ENCODE results near the gene SLC46A1. TPM values are rescaled to one million over a fixed set of nuclear protein-coding genes. Genes with fewer than 3 reads are reported as not detected.

SLC46A1 gene
- total and polyA plus RNA-seq, 2 of the 8 experiments (the other 6 are each of a cell fraction or from before 2014, with no cell fraction given), result 5.3 to 8.7 TPM

DNA sequence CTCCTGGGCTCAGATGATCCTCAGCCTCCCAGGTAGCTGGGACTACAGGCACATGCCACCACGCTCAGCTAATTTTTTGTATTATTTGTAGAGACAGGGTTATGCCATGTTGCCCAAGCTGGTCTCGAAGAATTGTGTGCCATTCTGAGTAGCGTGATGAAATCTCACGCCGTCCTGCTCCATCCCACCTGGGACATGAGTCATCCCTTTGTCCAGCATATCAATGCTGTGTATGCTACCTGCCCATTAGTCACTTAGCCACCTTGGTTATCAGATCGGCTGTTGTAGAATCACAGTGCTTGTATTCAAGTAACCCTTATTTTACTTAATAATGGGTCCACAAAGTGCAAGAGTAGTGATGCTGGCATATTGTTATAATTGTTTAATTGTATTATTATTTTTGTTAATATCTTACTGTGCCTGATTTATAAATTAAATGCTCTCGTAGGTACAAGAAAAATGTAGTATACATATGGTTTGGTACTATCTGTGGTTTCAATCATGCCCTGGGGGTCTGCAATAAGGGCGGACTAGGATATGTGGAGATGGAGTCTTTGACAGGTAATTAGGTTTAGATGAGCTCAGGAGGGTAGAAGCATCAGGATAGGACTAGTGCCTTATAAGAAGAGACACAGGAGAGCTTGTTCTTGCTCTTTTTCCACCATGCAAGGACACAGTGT is 40.8 kb upstream of the SLC46A1 start (continued):
- TF ChIP-seq CHD7 (IDR thresholded peaks at IDR 0.05; ENCODE audit: insufficient replicate concordance, low read length) (no peak), POLR2A (IDR thresholded peaks at IDR 0.05; ENCODE audit: control extremely low read depth in 1 of 2, low read depth in 2 of 2, low read length in 2 of 2) (no peak), ASH2L (IDR thresholded peaks at IDR 0.05; ENCODE audit: low read length) (no peak), NRF1 (IDR thresholded peaks at IDR 0.05; ENCODE audit: low read depth, low read length) (no peak), KDM4A (IDR thresholded peaks at IDR 0.05; ENCODE audit: low read depth, low read length, severe bottlenecking) (no peak), CEBPB (IDR thresholded peaks at IDR 0.05; ENCODE audit: low read depth, low read length) (no peak), CBX5 (IDR thresholded peaks at IDR 0.05; ENCODE audit: low read depth, low read length) (no peak), POLR2AphosphoS5 (IDR thresholded peaks at IDR 0.05; ENCODE audit: low read depth, low read length) (no peak)
